GM10266 (cell line): ENCODE results near the gene DEFB129.

Source experiments
- DNase-seq: peaks from one replicate; pipeline ENCODE4 v3.0.0; 2012; ENCODE audit errors: extremely low spot score
- TF ChIP-seq, protein P1 (sequence below): IDR thresholded peaks from 2 replicates; pipeline ENCODE4 v1.5.1; 2012; ENCODE audit warnings: mild to moderate bottlenecking, low read depth; ENCODE audit not compliant: control insufficient read depth, insufficient read depth; ENCODE audit errors: missing control alignments

The DEFB129 gene

DNA sequence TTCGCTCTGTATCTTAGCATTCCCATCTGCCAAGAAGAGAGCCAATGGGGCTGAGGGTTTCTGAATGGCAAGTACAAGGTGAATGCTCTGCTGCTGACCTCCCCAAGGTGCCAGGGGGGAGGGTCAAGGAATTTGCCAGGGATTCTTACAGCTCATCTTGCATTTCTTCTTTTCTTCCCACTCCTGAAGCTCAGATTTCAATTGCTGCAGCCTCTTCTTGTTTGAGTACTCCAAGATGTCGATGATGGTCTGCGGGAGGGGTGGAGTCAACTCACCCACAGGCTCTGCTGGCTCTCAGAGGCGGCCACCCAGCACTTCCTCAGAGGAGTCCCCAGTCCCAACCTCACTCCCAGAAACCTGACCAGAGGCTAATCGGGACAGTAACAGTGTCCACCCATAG is 51.1 kb downstream of the DEFB129 start:
- no peak for DNase-seq
- TF ChIP-seq, protein P1, sequence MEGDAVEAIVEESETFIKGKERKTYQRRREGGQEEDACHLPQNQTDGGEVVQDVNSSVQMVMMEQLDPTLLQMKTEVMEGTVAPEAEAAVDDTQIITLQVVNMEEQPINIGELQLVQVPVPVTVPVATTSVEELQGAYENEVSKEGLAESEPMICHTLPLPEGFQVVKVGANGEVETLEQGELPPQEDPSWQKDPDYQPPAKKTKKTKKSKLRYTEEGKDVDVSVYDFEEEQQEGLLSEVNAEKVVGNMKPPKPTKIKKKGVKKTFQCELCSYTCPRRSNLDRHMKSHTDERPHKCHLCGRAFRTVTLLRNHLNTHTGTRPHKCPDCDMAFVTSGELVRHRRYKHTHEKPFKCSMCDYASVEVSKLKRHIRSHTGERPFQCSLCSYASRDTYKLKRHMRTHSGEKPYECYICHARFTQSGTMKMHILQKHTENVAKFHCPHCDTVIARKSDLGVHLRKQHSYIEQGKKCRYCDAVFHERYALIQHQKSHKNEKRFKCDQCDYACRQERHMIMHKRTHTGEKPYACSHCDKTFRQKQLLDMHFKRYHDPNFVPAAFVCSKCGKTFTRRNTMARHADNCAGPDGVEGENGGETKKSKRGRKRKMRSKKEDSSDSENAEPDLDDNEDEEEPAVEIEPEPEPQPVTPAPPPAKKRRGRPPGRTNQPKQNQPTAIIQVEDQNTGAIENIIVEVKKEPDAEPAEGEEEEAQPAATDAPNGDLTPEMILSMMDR = no peak

DNA sequence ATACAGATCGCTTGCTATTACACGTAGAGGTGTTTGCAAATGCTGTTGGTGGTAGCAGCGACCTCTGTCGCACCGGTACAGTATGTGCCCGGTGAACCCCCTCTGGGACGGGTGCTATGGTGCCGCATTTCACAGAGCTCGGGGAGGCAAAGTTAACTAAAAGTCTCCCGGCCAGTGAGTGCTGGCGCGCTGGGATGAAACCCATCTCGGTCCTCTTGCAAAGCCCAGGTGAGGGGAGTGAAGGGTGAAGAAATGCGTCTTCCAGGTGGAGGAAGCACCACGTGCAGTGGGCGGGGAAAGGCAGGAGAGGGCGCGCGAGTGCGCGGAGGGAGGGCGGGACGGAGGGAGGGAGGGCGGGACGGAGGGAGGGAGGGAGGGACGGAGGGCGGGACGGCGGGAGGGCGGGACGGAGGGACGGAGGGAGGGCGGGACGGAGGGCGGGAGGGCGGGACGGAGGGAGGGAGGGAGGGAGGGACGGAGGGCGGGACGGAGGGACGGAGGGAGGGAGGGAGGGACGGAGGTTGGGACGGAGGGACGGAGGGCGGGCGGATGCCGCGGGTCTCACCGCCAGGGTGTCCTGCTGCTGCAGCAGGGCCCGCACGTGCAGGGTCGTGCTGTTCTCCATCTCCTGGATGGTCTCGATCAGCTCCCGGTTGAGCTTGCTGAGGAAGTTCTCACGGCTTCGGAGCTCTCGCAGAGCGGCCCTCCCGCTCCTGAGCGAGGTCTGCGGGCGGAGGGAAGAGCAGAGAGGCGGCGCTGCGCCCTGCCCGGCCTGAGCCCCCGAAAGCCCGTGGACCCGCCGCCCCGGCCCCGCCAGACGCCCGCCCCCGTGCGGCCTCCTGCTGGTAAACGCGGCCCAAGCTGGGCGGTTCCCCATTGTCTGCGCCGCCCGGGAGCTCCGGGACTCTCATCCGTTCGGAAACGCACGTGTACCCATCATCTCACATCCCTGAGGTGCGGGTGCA is 51.8 kb downstream of the DEFB129 start:
- TF ChIP-seq, protein P1 = no peak
- DNase-seq = no peak
